GM18868 (cell line): ENCODE results near the gene RHOBTB3.
A peak's percentile ranks its signal among the peaks of the same experiment; 100 is the strongest.

Experiments used
- ATAC-seq: cut with Tn5 transposase; IDR thresholded peaks from one replicate; pipeline ENCODE4 v1.9.1; 2021; ENCODE audit warnings: mild to moderate bottlenecking, moderate library complexity; ENCODE audit not compliant: unreplicated experiment

RHOBTB3 gene

DNA sequence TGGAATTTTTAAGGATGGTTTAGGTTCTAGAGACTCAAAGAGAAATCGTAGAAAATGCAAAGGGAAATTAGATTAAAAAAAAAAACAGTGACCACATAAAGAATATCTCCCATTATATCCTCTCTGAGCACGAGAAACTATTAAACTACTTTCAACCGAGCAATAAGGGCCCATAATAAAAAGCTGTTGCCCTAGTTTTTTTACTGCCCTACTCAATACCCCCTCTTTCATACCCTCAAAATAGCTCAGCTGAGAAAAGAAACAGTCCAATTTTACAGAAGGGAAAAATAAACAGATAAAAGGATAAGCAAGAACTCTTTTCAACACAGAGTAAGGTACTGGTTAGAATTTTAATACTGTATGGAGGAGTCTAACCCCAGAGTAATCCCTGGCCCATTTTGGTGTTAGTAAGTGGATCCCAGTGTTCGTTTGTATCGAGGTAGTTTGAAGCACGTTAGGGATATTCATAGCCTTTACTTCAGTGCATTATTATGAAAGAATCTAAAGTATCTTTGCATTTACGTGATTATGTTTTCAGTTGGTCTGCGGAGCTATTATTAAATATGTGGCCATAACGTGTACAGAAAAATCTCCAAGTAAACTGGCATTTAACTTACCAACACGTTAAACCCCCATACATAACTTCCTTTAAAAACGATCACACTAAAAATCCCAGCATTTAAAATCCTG, 980 bp upstream of the RHOBTB3 start:
- ATAC-seq: no peak

DNA sequence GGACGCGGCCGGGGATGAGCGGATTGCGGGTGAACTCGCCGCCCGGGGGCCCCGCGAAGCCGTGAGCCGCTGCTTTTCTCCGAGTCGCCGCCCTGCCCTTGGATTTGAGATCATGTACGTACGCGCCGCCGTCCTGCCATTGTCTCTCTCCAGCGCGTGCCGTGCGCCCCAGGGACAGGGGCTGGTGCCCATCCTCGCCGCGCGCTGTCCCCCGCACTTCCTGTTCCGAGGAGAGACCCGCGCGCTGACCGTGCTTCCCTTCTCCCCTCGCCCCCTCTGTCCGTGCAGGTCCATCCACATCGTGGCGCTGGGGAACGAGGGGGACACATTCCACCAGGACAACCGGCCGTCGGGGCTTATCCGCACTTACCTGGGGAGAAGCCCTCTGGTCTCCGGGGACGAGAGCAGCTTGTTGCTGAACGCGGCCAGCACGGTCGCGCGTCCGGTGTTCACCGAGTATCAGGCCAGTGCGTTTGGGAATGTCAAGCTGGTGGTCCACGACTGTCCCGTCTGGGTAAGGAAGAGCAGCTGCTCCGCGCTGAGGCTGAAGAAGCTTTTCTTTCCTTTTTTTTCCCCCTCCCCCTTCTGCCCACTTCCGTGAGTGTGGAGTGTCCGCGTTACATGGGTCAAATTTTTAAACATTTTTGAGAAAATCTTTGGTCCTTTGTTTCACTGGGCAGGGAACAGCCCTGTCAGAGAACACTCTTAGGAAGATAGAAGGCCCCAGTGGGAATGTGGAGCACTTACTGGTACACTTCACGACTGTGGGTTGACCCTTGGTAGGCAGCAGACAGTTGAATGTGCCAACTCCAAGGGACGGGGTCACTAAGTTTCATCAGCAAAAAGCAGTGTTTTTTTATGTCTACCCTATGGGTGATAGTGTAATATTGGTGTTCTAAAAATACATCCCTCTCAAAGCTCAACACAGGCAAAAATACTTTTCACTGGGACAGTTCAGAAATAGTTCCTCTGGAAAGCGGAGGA, 727 bp downstream of the RHOBTB3 start:
- ATAC-seq: peak; percentile 16

DNA sequence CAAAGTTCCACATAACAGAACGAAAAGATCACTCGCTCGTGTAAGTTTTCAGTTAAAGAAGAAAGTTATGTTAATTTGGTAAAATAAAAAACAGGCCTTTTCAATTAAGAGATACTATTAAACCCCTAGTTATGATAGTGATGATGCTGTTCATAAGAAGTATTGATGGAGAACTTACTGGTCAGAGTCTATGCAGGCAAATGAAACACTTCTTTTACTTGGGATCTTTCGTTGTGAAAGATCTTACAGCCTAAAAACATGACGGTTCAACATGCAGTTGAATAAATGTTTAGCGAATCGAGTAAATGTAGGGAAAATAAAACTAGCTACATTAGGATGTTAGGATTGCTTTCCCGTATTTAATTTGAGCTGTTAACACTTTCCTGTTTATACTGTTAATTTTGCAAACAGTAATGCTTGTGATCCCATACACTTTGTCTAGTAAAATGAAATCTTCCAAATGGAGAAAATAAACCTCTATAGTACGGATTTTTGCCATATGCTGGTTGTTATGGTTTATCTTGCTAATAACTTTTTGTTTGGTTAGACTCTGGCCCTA, 2.0 kb downstream of the RHOBTB3 start:
- ATAC-seq: no peak

DNA sequence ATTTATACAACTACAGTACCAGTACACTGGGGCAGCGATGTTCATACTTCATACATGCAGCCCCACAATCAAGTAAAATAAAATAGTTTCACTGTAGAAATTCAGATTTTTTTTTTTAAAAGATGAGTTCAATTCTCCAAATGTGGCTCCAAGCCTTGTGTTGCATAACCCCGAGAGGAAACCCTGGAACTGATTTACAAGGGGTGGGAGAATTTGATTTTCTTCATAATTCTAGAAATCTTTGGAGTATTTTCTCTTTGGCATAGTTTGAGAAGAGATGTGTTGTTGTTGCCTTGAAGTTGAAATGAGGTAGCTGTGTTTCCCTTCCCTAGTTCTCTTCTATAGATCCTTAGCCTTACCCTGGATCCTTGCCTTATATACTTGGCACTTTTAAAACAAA, 3.1 kb downstream of the RHOBTB3 start:
- ATAC-seq: no peak

DNA sequence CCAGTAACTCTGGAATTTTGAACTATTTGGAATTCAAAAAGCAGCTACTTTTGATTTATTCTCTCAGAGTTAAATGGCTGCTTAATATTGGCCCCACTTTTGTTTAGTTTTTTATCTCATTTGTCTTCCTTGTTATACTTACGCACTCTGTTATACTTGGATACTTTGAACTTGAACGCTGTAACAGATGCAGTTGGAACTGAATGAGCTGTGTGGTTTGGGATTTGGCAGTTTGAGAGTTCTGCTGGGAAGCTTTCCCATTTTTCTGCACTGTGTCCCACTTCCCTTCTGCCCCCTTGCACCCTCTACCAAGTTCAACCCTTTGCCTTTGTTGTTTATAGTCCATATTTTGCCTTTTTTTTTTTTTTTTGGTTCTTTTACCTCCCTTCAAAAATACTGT, 3.8 kb downstream of the RHOBTB3 start:
- ATAC-seq: no peak

DNA sequence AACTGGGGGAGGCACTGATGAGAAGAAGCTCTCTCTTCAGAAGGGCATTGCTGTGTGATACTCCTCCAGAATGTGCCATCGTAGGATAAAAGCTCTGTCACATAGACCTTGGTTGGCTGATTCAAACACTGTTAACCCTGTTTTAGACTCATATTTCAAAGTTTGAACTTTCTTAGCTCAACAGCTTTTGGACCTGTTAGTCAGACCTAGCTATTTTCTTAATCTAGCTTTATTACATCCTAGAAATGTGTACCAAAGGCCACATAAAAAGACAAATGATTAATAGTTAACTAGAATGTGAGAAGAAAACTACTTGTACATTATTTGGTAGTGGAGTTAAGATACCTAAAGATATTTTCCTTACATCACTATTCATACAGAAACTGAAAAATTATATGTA, 4.3 kb downstream of the RHOBTB3 start:
- ATAC-seq: no peak

DNA sequence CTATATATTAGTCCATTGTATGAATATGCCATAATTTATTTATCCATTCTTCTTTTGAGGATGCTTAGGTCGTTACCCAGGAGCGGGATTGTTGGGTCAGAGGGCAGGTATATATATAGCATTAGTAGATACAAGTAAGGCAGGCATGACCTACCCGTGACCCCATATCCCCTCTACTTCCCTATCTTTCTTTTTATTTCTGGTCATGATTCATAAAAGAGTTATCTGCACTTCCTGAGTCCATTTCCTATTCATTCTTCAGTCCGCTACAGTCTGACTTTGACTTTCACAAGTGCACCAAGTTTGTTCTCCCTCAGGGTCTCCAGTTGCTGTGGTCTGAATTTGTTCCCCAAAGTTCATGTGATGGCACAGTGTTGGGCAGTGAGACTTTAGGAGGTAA, 6.9 kb downstream of the RHOBTB3 start:
- no peak for ATAC-seq

DNA sequence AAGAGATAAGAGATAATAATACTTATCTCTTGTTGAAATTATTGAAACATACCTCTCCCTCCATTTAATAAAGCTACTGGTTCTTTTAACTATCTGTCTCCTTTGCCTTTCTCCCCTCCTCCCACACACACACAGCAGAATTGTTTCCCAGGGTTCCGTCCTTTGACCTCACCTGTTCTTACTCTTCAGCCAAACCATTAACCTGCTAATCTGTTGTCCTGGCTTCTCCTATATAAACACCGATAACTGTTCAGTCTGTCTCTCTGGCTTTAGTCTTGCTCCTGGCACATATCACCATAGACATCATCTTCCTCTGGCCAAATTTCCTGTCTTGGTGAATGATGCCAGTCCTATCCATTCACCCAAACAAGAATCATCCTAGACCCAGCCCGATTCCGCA, 7.7 kb downstream of the RHOBTB3 start:
- ATAC-seq: no peak

DNA sequence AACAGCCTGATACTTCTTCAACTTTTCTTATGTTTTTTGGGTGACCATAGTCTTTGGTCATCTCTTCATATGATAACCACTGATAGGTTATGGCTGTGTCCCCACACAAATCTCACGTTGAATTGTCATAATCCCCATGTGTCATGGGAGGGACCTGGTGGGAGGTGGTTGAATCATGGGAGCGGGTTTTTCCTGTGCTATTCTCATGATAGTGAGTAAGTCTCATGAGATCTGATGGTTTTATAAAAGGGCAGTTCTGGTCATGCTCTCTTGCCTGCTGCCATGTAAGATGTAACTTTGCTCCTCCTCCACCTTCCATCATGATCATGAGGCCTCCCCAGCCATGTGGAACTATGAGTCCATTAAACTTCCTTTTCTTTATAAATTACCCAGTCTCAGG, 8.7 kb downstream of the RHOBTB3 start:
- no peak for ATAC-seq

DNA sequence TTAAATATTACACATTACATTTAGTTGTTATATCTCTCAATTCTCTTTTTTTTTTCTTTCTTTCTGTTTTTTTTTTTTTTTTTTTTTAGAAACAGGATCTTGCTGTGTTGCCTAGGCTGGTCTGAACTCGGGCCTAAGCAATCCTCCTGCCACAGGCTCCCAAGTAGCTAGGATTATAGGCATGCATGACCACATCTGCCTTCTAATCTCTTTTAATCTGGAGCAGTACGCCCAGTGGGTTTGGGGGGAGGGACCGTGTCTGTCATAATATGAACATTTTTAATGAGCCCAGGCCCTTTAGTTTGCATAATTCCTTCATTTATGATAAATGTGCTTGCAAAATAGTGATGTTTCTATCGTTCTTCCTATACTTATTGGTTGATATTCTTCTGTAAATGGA, 10.3 kb downstream of the RHOBTB3 start:
- no peak for ATAC-seq

DNA sequence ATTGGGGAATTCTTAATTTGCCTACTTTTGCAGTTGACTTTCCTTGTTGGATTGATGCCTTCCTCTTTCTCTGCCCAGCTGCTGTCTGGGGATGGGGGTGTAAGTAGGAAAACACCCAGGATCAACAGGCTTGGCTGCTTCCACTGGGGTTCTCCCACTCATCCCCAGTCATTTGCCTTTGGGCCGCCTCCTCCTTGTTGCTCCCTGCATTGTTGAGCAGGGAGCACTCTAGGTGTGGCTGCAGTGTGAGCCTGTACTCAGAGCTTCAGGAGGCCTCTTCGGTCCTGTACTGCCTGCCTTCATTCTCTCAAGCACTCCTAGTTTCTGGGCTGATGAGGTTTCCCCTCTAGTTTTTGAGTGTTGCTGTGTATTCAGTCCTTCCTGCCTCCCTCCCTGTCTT, 12.1 kb downstream of the RHOBTB3 start:
- no peak for ATAC-seq

DNA sequence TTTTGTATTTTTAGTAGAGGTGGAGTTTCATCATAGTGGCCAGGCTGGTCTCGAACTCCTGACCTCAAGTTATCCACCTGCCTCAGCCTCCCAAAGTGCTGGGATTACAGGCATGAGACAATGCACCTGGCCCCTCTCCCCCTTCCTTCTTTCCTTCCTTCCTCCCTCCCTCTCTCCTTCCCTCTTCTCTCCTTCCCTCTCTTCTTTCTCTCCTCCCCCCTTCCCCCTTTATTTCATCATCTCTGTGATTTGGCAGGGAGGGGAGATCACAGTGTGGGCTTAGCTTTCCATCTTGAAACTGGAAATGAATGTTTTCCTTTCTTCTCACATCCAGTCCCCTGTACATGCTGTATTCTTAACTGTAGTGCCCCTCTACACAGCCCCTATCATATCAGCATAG, 12.7 kb downstream of the RHOBTB3 start:
- ATAC-seq: no peak

DNA sequence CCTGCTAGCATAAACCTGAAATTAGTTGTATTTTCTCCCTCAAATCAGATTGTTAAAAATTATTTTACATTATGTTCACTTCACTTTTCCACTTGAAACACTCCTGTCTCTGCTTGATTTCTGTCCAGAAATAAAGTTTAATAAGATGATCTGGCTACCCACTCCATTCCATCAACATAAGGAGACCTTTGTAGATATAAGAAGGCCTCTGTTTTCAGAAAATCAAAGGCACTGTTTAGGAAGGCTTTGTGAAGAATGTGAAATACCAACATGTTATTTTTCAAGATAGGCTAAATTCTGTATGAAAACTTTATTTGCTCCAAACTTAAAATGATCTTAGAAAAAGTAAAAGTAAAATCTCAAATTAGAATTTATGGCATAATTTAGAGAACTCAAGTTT, 15.1 kb downstream of the RHOBTB3 start:
- ATAC-seq: no peak

DNA sequence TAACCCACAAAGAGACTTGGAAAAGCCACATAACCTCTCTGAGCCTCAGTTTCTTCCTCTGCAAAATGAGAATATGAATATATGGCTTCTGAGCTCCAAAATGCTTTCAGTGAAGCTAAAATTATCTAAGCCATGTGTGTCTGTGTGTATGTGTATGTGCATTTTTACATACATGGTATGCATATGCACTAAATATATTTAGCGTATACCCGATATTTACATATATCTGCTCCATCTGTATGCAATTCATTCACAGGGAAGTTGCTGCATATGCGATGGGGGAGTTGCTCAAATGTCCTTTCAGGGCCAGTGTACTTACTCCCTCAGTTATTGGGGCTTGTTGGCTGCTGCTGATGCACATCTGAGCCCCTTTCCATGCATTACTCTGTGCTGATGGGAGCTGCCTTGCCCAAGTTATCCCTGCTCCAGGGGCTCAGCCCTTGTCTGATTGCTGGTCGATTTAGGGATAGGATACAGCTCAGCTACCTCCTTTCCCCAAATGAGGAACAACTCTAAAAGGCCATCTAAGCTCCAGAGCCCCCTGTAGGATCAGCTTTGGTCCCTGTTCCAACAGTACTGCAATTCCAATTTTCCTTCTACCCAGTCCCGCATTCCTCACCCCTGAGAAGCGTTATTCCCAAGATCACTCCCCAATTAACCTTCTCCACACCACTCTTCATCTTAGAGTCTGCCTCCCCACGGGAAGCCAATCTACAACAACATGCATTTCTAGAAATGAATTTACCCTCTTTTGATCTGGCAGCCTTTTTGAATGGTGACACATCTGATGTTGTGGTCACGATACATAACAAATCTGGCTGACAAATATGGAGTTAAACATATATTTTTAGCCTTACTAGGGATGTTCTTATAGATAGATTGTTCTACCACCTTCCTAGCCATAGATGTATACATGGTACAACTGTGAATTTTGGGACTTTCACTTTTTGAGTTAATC, 15.9 kb downstream of the RHOBTB3 start:
- ATAC-seq: no peak

DNA sequence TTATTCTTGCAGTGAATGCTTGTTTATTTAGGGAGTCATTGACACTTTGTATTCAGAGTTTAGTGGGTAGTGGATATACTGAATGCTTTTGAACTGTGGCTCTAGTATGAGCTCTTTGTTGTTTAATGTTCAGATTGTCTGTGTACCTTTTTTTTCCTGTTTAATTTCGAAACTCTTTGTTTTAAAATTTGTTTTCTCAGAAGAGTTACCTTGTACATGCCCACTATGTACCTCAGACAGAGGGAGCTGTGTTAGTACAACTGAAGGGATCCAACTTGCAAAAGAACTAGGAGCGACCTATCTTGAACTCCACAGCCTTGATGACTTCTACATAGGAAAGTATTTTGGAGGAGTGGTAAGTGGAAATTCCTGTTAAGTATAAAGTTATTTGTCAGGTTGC, 17.0 kb downstream of the RHOBTB3 start:
- ATAC-seq: no peak

DNA sequence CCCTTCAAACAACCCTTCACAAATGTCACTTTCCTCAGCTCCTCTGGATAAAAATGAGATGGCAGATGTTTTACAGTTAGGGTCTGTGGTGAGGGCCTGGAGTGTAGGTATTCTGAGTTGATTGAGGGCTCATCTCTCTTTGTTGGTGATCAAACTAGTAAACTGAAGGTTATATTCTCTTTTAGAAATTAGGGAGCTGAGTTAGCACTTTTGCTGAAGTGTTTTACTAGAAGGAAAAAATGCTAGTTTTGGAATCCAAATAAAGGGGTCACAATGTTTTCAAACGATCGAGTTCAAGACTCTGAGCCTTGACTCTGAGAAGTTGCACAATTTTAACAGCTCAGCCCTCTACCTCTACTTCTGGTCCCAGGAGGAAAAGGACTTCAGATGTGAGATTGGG, 23.4 kb downstream of the RHOBTB3 start:
- no peak for ATAC-seq

DNA sequence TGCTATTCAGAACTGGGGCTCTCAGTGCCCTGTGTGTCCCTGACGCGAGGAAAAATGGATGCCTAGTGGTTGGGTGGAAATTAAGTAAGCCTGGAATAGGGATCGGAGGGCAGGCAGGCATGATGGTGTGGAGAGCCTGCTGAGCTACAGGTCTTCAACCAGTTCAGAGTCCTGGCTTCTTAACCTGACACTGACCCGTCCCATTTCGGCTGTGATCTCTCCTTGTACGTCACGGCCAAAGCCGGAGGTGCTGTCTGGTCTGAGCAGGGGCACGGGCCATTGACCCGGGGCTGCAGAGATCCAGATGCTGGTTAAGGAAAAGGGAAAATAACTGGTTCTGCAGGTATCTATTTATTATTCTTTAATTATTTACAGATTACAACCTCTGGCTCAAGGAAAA, 27.9 kb downstream of the RHOBTB3 start:
- ATAC-seq: no peak

DNA sequence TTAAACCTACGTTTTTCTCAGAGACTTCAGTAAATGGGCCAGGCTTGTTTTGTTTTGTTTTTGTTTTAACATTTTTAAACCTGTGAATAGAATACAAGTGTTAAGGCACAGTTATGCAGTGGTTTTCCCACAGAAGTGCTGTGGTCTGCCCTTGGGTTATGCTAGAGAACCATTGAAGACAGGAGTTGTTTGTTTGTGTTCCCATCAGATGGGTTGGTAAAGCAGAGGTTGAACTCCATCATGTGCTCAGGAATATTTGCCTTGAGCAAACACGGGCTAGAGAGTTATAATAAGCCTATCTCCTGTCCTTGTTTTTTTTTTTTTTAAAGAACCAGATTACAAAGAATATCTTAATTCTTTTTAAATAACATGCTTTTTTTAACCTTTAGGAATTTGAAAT, 28.5 kb downstream of the RHOBTB3 start:
- no peak for ATAC-seq

DNA sequence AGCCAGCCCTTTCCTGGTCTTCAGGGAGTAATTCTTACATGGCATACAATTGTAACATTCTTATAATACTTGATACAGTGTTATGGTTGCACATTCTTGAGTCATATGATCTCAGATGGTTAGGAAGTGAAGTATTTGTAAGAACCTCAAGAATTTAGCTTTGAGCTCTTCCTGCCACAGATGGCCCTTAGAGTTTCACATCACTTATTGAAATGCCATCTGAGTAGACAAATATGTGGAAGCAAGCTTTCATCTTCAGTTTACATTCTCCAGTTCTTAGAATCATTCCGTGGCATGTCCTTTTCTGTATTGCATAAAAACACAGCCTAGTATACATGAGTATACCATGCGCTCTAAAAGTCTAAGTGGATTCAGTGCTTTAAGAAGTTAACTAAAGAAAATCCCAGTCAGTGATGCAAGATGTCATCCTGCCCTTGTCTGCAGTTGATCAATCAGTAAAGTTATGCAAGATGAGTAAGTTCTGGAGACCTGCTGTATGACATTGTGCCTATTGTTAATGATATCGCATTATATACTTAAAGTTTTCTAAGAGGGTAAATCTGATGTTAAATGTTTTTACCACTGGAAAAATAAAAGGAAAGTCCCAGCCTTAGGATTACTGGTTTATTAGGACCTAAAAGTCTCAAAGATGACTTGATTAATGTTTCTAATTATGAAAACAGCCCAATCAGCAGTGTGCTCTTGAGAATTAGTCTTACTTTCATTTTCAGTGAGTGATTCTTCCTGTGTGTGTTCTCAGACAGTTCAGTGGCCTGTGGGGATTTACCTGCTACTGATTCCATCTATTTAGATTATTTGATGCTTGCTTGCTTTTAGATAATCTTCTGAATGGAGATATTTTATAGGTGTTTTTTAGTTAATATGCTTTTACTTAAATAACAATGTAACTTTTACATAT, 29.4 kb downstream of the RHOBTB3 start:
- peak; percentile 91 for ATAC-seq
